GM12874 (cell line): Measurements from ENCODE around the gene CAV3.

Source experiments
- CTCF ChIP-seq: IDR thresholded peaks from 2 replicates; pipeline ENCODE4 v1.5.1; 2011; ENCODE audit warnings: low read depth, mild to moderate bottlenecking, control low read depth, low read length, moderate library complexity; ENCODE audit not compliant: insufficient read depth

CAV3 gene

DNA sequence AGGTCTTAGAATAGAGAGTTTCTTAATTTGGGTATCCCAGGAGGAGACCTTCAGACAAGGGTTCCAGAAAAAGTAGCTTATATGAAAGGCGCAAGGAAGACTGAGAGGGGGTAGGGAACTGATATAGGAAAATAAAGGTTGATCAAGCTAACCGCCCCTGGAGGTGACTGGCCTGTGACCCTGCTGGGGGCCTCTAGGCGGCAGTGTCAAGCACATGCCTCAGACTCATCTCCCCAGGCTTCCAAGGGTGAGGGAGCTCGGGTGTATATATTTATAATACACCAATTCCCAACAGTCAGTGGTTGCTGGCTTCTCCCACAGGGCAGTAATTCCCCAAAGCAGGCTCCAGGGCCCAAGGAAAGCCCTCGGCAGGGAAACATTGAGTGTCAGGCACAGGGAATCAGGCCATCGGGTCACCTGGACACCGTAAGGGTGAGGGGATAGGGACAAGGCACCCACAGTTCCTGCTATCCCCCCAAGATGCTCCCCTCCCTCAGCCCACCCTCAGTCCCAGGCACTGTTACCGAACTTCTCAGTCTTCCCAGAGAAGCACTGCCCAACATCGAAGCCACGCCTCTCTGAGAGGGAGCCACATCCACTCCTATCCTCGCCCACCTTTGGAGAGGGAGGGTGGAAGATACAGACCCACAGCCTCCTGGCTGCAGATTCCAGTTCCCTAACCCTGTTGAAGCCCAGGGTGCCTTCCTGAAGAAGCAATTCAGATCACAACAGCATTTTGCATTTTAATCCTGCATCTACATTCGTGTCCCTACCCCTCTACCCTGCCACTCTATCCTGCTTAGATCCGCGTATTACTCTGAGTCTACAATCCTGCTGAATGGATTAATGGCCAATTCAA lies 19.5 kb upstream of the CAV3 start:
- peak; percentile 68 for TF ChIP-seq CTCF

GRCh38 chr3:8722808-8723207 lies 10.8 kb upstream of the CAV3 start:
- TF ChIP-seq CTCF, result no peak

GRCh38 chr3:8723612-8724011 lies 10.0 kb upstream of the CAV3 start:
- TF ChIP-seq CTCF, result no peak

- no peak for TF ChIP-seq CTCF
Measured at GRCh38 chr3:8724108-8724752, 9.4 kb upstream of the CAV3 start.

- TF ChIP-seq CTCF, result no peak
Measured at GRCh38 chr3:8727605-8728512, 5.7 kb upstream of the CAV3 start.

- TF ChIP-seq CTCF, result no peak
Measured at GRCh38 chr3:8729479-8729878, 4.1 kb upstream of the CAV3 start.

GRCh38 chr3:8730656-8731055 lies 2.9 kb upstream of the CAV3 start:
- no peak for TF ChIP-seq CTCF
